IPS DF 4.7 (cell line): ENCODE data around the gene FRMD8.

ENCODE experiments used
- DNase-seq: peaks from one replicate; pipeline ENCODE4 v3.0.0-alpha.2; 2013; ENCODE audit warnings: low spot score; ENCODE audit errors: extremely low read depth

The FRMD8 gene

GRCh38 chr11:65424205-65425104 is 38.0 kb downstream of the FRMD8 start:
- DNase-seq: no peak

- no peak for DNase-seq
These were observed 38.9 kb downstream of the FRMD8 start for GRCh38 chr11:65425105-65425970.

DNA sequence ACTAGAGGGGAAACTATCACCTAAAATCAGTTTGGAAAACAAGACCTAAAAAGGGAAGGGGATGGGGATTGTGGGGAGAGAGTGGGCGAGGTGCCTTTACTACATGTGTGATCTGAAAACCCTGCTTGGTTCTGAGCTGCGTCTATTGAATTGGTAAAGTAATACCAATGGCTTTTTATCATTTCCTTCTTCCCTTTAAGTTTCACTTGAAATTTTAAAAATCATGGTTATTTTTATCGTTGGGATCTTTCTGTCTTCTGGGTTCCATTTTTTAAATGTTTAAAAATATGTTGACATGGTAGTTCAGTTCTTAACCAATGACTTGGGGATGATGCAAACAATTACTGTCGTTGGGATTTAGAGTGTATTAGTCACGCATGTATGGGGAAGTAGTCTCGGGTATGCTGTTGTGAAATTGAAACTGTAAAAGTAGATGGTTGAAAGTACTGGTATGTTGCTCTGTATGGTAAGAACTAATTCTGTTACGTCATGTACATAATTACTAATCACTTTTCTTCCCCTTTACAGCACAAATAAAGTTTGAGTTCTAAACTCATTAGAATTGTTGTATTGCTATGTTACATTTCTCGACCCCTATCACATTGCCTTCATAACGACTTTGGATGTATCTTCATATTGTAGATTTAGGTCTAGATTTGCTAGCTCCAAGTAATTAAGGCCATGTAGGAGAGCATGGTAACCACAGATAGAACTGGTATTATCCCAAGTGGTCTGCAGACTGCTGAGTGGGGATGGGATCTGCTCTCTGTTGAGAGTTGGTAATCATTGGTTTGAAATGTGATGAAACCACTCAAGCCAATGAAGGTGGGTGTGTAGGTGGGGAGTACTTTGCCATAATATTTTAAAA is 39.8 kb downstream of the FRMD8 start:
- DNase-seq: no peak

DNA sequence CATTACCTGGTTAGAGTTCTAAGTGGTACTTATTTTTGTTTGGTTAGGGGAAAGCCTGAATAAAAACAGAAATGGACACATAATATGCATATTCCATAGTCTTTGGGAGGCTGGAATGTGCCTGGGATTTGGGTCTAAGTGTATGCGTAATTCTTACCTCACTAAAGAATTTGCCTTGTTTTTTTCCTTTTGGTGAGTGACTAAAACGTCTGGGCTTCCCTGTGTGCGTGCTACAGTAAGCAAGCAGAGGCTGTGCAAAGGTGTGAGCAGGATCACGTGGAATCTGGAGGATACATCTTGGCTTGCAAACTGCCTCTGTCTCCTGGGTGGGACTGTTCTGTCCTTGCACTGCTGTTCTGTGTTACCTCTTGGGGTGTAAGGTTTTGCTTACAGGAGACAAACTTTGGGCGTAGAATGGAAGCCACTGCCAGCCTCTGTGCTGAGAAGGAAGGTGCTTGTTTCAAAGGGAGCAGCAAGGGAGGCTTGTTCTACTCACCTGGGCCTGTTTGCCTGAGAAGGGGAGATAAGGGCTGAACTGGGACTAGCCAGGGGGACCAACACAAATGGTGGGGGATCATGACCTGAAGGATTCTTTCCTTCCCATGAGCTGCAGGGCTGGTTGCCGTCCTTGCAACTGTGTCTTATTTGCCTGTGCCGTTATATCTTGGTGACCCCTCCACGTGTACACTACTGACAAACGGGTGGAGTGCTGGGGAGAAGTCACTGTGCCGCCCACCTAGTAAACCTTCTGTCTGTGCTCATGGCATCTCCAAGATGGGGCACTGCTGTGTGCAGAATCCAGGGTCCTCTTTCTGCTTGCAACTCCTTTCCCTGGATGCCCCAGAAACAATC is 40.6 kb downstream of the FRMD8 start:
- DNase-seq: no peak

GRCh38 chr11:65427691-65428577 is 41.5 kb downstream of the FRMD8 start:
- no peak for DNase-seq

- DNase-seq: no peak
These were observed 42.2 kb downstream of the FRMD8 start for GRCh38 chr11:65428578-65429067.

- DNase-seq: no peak
These were observed 42.7 kb downstream of the FRMD8 start for GRCh38 chr11:65429068-65429681.

- DNase-seq: no peak
These were observed 43.4 kb downstream of the FRMD8 start for GRCh38 chr11:65429724-65430405.

GRCh38 chr11:65430406-65431217 is 44.2 kb downstream of the FRMD8 start:
- DNase-seq: no peak

GRCh38 chr11:65431451-65432099 is 45.1 kb downstream of the FRMD8 start:
- DNase-seq: no peak

DNA sequence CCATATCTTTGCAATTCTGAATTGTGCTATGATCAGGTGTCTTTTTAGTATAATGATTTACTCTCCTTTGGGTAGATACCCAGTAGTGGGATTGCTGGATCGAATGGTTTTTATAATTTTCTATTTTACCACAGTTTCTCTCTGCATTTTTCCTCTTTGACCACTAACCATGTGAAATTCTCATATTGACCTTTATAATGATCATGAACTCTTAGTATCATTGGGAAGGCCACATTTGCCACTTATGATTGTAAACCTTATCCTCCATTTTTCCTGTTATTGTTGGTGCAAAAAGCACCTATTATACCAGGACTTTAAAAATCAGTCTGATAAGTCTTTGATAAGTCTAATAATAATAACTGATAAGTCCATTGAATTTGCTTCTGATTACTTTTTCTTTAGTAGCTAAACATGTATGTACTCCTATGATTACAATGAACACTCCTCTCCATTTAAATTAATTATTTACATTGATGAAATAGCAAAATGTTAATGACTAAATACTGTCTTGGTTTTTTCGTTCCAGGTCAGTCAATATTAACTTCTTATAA is 45.7 kb downstream of the FRMD8 start:
- no peak for DNase-seq

GRCh38 chr11:65432686-65433582 is 46.5 kb downstream of the FRMD8 start:
- no peak for DNase-seq

DNA sequence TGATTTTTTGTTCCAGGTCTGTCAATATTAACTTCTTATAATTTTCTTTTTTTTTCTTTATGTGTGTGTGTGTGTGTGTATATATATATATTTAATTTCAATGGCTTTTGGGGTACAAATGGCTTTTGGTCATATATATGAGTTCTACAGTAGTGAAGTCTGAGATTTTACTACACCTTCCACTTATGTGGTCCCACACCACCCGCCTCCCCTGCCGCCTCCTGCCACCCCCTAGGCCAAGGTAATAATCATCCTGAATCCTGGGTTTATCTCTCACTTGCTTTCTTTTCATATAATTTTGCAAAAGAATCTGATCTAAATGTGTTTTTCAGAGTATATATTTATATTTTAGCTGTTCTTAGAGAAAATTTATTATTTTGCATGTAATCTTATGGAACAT is 47.2 kb downstream of the FRMD8 start:
- DNase-seq: no peak

GRCh38 chr11:65434057-65434666 is 47.7 kb downstream of the FRMD8 start:
- DNase-seq: no peak
